ENCODE data around the gene PPP3CB. TPM values are rescaled to one million over a fixed set of nuclear protein-coding genes. Genes with fewer than 3 reads are reported as not detected.

PPP3CB gene
- total and polyA plus RNA-seq, 8 donors, result 12.5 to 77.1 (median 29.1) TPM

- Histone ChIP-seq H3K4me3 (no peak overlapping the region), H3K9me3 (no peaks in the 10 kb centered on the region), H3K4me1 (no peaks in the 10 kb centered on the region), H3K27ac (no peak overlapping the region), H3K36me3 (peaks cover 17 to 63% (median 51%) of the 10 kb centered on the region in 4 donors), H3K27me3 (no peaks in the 10 kb centered on the region)
- no peak for TF ChIP-seq POLR2A (IDR thresholded peaks at IDR 0.05)
- TF ChIP-seq, protein P1, sequence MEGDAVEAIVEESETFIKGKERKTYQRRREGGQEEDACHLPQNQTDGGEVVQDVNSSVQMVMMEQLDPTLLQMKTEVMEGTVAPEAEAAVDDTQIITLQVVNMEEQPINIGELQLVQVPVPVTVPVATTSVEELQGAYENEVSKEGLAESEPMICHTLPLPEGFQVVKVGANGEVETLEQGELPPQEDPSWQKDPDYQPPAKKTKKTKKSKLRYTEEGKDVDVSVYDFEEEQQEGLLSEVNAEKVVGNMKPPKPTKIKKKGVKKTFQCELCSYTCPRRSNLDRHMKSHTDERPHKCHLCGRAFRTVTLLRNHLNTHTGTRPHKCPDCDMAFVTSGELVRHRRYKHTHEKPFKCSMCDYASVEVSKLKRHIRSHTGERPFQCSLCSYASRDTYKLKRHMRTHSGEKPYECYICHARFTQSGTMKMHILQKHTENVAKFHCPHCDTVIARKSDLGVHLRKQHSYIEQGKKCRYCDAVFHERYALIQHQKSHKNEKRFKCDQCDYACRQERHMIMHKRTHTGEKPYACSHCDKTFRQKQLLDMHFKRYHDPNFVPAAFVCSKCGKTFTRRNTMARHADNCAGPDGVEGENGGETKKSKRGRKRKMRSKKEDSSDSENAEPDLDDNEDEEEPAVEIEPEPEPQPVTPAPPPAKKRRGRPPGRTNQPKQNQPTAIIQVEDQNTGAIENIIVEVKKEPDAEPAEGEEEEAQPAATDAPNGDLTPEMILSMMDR (IDR thresholded peaks at IDR 0.05), result no peak
- TF ChIP-seq EP300 (IDR thresholded peaks at IDR 0.05), result no peak
- TF ChIP-seq POLR2AphosphoS5 (IDR thresholded peaks at IDR 0.05), result no peak
- no peak for DNase-seq
- intact Hi-C loops (cut with DNase I; ENCODE audit: low total_unique reads), result no loop called here
These were observed 10.2 kb upstream of the PPP3CB start for GRCh38 chr10:73506074-73506473.

DNA sequence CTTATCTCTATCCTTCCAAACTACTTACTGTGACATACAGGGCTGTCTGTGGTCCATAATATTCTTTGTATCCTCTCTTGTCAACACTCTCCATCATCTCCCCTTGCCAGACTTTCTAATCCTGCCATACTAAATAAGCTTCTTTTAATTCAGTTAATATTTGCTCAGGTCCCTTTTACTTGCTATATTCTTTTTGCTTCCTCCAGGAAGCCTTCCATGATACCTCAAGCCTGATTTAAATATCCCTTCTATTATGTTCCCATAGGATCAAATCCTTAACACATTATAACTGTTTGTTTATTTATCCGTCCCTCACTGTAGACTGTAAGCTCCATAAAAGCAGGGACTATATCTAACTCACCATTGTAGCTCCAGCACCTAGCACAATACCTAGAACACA, 7.2 kb upstream of the PPP3CB start:
- 88 to 100% (median 97%) methylated on average over 1 of the region's 1 CpG for WGBS, 5 donors
- TF ChIP-seq EP300 (IDR thresholded peaks at IDR 0.05), result no peak
- TF ChIP-seq POLR2A (IDR thresholded peaks at IDR 0.05), result no peak
- TF ChIP-seq, protein P1 (IDR thresholded peaks at IDR 0.05), result no peak
- TF ChIP-seq POLR2AphosphoS5 (IDR thresholded peaks at IDR 0.05), result no peak
- H3K36me3 ChIP-seq, result peaks cover 30 to 83% (median 76%) of the 10 kb centered on the region in 4 donors

DNA sequence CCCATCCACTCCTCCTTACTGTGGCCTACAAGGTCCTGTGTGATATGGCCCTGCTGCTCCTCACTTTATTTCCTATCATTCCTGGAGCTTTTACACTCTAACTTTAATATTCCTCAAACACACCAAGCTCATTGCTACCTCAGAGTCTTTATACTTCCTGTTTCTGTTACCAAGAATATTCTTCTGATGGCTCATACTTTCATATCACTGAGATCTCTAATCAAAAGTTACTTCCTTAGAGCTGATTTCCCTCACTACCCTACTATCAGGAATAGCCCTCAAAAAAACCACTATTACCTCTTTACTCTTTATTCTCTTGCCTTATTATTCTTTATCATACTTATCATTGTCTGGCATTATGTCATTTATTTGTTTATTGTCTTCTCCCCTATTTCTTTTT, 5.8 kb upstream of the PPP3CB start:
- no peak overlapping the region for H3K4me3 ChIP-seq
- H3K4me1 ChIP-seq, result peaks cover 2 to 9% (median 4%) of the 10 kb centered on the region in 4 donors
- H3K9me3 ChIP-seq, result no peaks in the 10 kb centered on the region
- peak overlapping the region in 2 of 5 donors; percentile 38 to 44 for H3K27ac ChIP-seq
- H3K36me3 ChIP-seq, result peaks cover 31 to 90% (median 79%) of the 10 kb centered on the region in 4 donors
- no peaks in the 10 kb centered on the region for H3K27me3 ChIP-seq
- TF ChIP-seq POLR2AphosphoS5 (IDR thresholded peaks at IDR 0.05) (no peak), EP300 (IDR thresholded peaks at IDR 0.05) (no peak), POLR2A (IDR thresholded peaks at IDR 0.05) (no peak)
- TF ChIP-seq, protein P1 (IDR thresholded peaks at IDR 0.05), result no peak
- intact Hi-C loops (cut with DNase I; ENCODE audit: low total_unique reads), result no loop called here
- no peak for DNase-seq

More for the DNA sequence above, 7.2 kb upstream of the PPP3CB start:
- DNase-seq, result no peak
- no peaks in the 10 kb centered on the region for H3K9me3 ChIP-seq
- H3K27me3 ChIP-seq, result no peaks in the 10 kb centered on the region
- intact Hi-C loops (cut with DNase I; ENCODE audit: low total_unique reads), result no loop called here
- H3K4me3 ChIP-seq, result no peak overlapping the region
- no peaks in the 10 kb centered on the region for H3K4me1 ChIP-seq
- H3K27ac ChIP-seq, result no peak overlapping the region

DNA sequence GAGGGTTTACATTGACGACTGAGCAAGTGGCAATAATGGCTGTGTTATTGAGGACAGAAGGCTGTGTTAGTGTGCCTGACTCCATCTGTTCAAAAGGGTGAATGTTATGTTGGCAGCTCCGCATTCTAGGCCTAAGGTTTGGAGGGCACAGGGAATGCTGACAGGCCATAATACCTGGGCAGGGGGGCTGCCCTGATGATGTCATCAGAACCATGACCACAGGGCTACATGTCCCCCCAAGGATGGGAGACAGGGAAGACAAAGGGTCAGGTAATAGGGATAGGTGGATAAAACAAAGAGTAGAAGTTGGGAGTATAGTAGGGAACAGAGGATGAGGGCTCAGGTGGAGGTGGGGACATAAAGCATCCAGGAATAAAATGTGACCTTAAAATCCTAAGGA, 1.8 kb upstream of the PPP3CB start:
- intact Hi-C loops (cut with DNase I; ENCODE audit: low total_unique reads), result no loop called here
- WGBS, 5 donors, result 79 to 89% (median 83%) methylated on average over 2 of the region's 2 CpGs
- peaks cover 18 to 40% (median 30%) of the 10 kb centered on the region in 4 donors for H3K4me1 ChIP-seq
- H3K4me3 ChIP-seq, result no peak overlapping the region
- H3K9me3 ChIP-seq, result no peaks in the 10 kb centered on the region
- no peak for TF ChIP-seq EP300 (IDR thresholded peaks at IDR 0.05)
- no peak for TF ChIP-seq POLR2A (IDR thresholded peaks at IDR 0.05)
- TF ChIP-seq, protein P1 (IDR thresholded peaks at IDR 0.05), result no peak
- TF ChIP-seq POLR2AphosphoS5 (IDR thresholded peaks at IDR 0.05), result no peak
- no peak overlapping the region for H3K27ac ChIP-seq
- DNase-seq, result no peak
- no peaks in the 10 kb centered on the region for H3K27me3 ChIP-seq
- peaks cover 14 to 51% (median 45%) of the 10 kb centered on the region in 4 donors for H3K36me3 ChIP-seq
